Measurements from ENCODE around the gene PIK3IP1. TPM values are rescaled to one million over a fixed set of nuclear protein-coding genes. Genes with fewer than 3 reads are reported as not detected.

The PIK3IP1 gene, protein sequence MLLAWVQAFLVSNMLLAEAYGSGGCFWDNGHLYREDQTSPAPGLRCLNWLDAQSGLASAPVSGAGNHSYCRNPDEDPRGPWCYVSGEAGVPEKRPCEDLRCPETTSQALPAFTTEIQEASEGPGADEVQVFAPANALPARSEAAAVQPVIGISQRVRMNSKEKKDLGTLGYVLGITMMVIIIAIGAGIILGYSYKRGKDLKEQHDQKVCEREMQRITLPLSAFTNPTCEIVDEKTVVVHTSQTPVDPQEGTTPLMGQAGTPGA
- total RNA-seq: 11.1 and 12.3 TPM in 2 replicates

DNA sequence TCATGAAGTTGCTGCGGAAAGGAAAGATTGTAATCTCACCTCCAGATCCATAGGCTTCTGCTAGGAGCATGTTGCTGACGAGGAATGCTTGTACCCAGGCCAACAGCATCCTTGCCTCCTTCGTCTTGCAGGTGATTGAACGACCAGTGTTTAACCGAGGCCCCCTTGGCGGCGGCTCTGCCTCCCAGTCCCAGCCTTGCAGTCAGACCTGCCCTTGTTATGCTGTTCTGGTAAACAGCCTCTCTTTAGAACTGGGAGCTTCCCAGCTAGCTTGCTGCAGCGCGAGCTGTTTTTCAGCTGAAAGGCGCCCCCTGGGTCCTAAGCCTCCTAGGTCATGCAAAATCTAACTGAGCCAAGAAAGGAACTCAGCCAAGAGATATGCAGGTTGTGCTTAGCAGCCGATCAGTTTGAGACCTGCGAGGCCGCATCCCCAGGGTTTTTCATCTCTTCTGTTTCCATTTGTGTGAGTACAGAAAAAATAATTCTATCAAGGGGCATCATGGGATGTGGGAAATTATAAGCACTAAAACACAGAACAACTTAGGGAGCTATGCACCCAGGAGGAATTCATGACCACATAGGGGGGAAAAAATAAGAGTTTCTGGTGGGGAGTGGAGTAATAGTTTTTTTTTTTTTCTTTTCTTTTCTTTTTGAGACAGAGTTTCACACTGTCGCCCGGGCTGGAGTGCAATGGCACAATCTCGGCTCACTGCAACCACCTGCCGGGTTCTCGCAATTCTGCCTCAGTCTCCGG, at the start of gene PIK3IP1:
Gene PIK3IP1, minus strand, starts transcription at position 253 of the 754 bp plus-strand sequence. Its CDS starts 144 bp downstream, at position 109.
- H3K27ac Mint-ChIP-seq: peak within 1 kb of the TSS; percentile 91
- peaks cover 21% of the 10 kb centered on the region for H3K36me3 Mint-ChIP-seq (ENCODE audit: low read depth)
- H3K9me3 Mint-ChIP-seq: no peaks in the 10 kb centered on the region
- intact Hi-C loops (cut with micrococcal nuclease): loop anchor here (1.0 to 5.0 kb wide), 11 partner anchors 21 to 700 kb away; partner anchors contain the start of genes DRG1, LIMK2, PES1 and RNF185
- no peaks in the 10 kb centered on the region for H3K27me3 Mint-ChIP-seq (ENCODE audit: insufficient read depth)
- peak; percentile 79 for DNase-seq (ENCODE audit: low spot score)
- H3K4me3 Mint-ChIP-seq: peak within 1 kb of the TSS; percentile 89
- H3K4me1 Mint-ChIP-seq (ENCODE audit: low read depth): peaks cover 74% of the 10 kb centered on the region

DNA sequence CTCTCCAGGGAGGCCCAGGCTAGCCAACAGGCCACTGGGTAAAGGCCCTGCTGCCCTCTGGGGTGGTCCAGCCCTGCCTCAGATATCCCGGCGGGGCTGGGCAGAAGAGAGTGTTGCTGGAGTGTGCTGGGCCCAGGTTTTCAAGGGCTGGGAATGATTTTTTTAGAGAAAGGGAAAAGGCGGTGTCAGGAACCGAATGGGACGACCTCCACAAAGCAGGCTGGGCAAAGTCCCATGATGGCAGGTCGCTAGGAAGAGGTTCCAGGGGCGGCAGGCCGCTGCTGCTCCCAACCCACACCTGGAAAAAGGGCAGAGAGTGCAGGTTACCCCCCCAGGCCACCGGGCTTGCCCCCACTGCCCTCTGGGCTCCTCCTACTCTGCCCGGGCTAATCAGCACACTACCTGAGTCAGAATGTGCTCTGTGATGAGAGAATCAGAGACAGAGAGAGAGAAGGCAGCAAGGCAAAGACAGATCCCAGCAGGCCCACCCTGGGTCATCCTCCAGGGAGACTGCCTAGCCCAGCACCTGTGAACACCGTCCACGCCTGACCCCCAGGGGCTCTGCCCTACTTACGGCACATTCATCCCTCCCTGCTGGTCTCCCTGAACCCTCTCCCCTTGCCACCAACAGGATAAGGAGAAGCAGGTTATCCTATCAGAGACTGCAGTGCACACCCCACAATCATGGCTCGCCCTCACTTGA, 49.2 kb upstream of the PIK3IP1 start:
- peaks cover 70% of the 10 kb centered on the region for H3K4me1 Mint-ChIP-seq (ENCODE audit: low read depth)
- no peak overlapping the region for H3K27ac Mint-ChIP-seq
- H3K27me3 Mint-ChIP-seq (ENCODE audit: insufficient read depth): no peaks in the 10 kb centered on the region
- peaks cover 54% of the 10 kb centered on the region for H3K36me3 Mint-ChIP-seq (ENCODE audit: low read depth)
- intact Hi-C loops (cut with micrococcal nuclease): no loop called here
- H3K9me3 Mint-ChIP-seq: no peaks in the 10 kb centered on the region
- DNase-seq (ENCODE audit: low spot score): no peak
- H3K4me3 Mint-ChIP-seq: peak overlapping the region; percentile 80

DNA sequence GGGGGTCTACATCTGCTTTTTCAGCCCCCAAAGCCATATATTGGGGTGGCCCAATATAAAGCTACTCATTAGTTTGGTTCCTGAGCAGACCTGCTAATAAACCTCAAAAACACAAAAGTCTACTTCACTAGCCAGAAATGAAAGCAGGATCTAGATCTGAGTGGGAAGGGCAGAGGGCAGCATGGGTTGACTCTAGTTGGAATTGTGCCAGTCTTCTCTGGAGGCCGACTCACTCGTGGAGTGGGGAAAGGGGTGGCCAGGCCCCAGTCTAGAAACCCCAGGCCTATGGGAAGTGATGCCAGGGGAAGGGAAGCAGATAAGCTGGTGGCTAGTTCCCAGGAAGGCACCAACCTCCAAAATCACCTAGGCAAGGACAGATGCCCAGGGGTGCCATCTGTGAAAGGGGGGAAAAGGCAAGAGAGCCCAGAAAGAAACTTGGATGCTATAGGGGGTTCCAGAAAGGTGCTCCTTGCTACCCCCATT, 48.5 kb upstream of the PIK3IP1 start:
- Mint-ChIP-seq H3K36me3 (ENCODE audit: low read depth) (peaks cover 54% of the 10 kb centered on the region), H3K4me1 (ENCODE audit: low read depth) (peaks cover 70% of the 10 kb centered on the region), H3K4me3 (no peak overlapping the region), H3K27ac (no peak overlapping the region), H3K27me3 (ENCODE audit: insufficient read depth) (no peaks in the 10 kb centered on the region), H3K9me3 (no peaks in the 10 kb centered on the region)
- no peak for DNase-seq (ENCODE audit: low spot score)
- intact Hi-C loops (cut with micrococcal nuclease): no loop called here

DNA sequence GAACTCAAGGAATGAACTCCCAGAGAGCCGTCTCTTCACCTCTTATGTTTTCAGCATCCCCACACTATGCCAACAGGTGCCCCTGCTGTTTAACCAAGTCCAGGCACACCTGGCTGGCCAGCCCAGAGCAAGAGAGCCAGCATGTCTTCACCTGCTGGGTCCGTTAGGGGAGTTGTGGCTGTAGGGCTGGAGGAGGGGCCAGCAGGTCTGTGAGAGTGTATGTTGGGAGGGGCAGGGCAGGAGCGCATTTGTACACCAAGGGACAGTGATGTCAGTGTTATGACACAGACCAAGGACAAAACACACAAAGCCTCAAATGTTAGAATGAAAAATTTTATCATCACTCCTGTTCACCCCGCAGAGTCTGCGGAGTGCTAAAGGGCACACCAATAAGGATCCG, 48.1 kb upstream of the PIK3IP1 start:
- H3K4me3 Mint-ChIP-seq: no peak overlapping the region
- peaks cover 54% of the 10 kb centered on the region for H3K36me3 Mint-ChIP-seq (ENCODE audit: low read depth)
- H3K27me3 Mint-ChIP-seq (ENCODE audit: insufficient read depth): no peaks in the 10 kb centered on the region
- H3K9me3 Mint-ChIP-seq: no peaks in the 10 kb centered on the region
- intact Hi-C loops (cut with micrococcal nuclease): no loop called here
- DNase-seq (ENCODE audit: low spot score): no peak
- peak overlapping the region; percentile 55 for H3K27ac Mint-ChIP-seq
- H3K4me1 Mint-ChIP-seq (ENCODE audit: low read depth): peaks cover 70% of the 10 kb centered on the region

DNA sequence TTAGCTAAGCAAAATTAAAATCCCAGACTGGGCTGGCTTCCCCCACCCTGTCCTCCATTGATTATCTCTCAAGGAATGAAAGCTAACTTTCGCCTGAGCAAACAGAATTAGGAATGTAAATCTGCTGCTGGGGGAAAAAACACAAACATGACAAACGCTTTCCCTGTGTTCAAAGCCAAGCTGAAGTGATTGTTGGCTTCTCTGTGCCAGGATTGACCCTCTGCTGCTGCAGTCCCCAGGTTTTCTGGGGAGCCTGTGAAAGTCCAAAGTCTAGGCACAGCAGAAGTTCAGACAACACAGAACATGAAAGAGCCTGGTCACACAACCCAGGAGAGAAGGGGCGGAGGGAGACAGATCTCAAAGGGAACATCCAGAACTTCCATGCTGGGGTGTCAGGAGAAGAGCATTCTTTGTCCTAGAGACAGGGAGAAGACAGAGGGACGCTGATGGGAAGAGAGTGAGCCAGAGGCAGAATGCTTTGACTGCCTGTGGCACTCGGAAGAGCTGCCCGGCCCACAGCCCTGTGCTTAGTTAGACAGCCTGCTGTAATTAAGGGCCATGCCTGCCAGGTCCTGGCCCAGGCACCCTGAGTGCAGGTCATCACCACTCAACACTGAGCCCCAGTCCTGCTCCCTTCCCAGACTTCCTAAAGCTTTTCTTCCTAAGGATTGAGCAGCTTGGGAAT, 47.0 kb upstream of the PIK3IP1 start:
- H3K4me1 Mint-ChIP-seq (ENCODE audit: low read depth): peaks cover 62% of the 10 kb centered on the region
- no peak for DNase-seq (ENCODE audit: low spot score)
- intact Hi-C loops (cut with micrococcal nuclease): no loop called here
- no peak overlapping the region for H3K4me3 Mint-ChIP-seq
- no peaks in the 10 kb centered on the region for H3K27me3 Mint-ChIP-seq (ENCODE audit: insufficient read depth)
- peaks cover 54% of the 10 kb centered on the region for H3K36me3 Mint-ChIP-seq (ENCODE audit: low read depth)
- no peaks in the 10 kb centered on the region for H3K9me3 Mint-ChIP-seq
- no peak overlapping the region for H3K27ac Mint-ChIP-seq

DNA sequence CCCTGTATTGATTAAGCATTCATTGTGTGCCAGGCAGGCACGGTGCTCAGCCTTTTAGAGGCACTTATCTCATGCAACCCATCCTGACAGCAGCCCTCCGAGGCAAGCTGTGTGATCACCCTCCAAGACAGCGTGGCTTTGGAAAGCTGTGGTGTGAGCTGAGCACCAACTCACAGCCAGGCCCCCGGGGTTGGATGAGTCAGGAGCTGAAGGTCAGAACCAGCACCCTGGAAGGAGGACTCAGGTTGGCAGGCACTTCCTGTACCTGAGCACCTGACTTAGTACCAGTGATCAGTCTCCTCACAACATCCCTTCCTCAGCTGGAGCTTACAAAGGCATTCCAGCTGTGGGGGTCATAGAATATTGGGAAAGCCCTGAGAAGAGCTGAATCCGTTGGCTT, 44.9 kb upstream of the PIK3IP1 start:
- H3K4me3 Mint-ChIP-seq: no peak overlapping the region

DNA sequence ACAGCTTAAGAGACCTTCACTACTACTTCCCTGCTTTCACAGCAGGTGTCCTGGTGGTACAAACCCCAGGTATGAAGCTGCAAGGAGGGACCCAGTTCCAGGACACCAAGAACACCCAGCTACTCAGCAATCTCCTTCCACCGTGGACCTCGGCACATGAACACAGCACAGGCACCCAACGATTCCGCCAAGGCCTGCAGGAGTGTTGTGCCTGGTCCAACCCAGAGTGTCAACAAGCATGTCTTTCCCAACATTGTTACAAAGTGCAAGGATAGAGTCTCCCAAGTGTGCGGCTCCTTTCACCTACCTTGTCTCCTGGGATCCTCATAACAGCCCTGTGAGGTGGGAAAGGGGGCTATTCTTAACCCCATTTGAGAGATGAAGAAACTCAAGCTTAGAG, 42.0 kb upstream of the PIK3IP1 start:
- Mint-ChIP-seq H3K27ac (no peak overlapping the region), H3K36me3 (ENCODE audit: low read depth) (peaks cover 43% of the 10 kb centered on the region), H3K9me3 (no peaks in the 10 kb centered on the region), H3K27me3 (ENCODE audit: insufficient read depth) (no peaks in the 10 kb centered on the region), H3K4me3 (no peak overlapping the region), H3K4me1 (ENCODE audit: low read depth) (peaks cover 34% of the 10 kb centered on the region)
- intact Hi-C loops (cut with micrococcal nuclease): no loop called here
- no peak for DNase-seq (ENCODE audit: low spot score)

More for the DNA sequence above, 44.9 kb upstream of the PIK3IP1 start:
- no peak for DNase-seq (ENCODE audit: low spot score)
- intact Hi-C loops (cut with micrococcal nuclease): no loop called here
- Mint-ChIP-seq H3K27ac (peak overlapping the region; percentile 37), H3K4me1 (ENCODE audit: low read depth) (peaks cover 40% of the 10 kb centered on the region), H3K9me3 (no peaks in the 10 kb centered on the region), H3K36me3 (ENCODE audit: low read depth) (peaks cover 49% of the 10 kb centered on the region), H3K27me3 (ENCODE audit: insufficient read depth) (no peaks in the 10 kb centered on the region)

DNA sequence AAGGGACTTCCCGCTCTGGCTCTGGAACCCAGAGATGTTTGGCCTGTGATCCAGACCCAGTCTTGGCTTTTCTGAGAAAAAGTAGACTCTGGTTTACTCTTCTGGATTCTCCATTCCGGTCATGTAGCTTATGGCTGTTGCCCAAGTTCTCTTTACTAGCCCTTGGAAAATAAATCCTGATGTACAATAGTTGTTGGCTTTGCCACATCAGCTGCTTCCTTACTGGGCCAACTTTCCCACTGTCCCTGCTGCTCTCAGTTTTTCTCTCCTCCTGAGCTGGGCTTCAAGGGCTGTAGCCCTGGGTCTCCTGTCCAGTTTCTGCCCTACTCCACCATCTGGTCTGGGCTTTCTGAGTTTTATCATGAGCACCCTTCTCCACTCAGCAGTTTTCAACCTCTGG, 41.4 kb upstream of the PIK3IP1 start:
- H3K27me3 Mint-ChIP-seq (ENCODE audit: insufficient read depth): no peaks in the 10 kb centered on the region
- H3K27ac Mint-ChIP-seq: no peak overlapping the region
- H3K36me3 Mint-ChIP-seq (ENCODE audit: low read depth): peaks cover 41% of the 10 kb centered on the region

DNA sequence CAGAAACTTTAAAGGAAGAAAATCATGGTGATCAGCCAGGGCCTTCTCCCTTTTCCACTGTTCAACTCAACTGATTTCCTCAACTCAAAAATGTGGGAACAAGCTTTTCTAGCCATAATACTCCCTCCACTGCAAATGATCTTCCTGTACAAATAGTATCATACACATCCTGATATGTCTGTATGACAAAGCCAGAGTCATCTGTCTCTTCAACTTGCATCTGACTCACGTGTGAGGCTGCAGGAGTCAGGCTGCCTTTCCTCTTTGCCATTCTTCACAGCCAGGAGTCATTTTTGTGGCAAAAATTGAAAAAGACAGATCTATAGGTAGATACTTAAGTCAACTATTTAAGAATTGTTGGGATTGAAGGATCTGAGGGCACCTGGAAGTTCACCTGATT, 40.6 kb upstream of the PIK3IP1 start:
- peaks cover 37% of the 10 kb centered on the region for H3K36me3 Mint-ChIP-seq (ENCODE audit: low read depth)
- no peaks in the 10 kb centered on the region for H3K27me3 Mint-ChIP-seq (ENCODE audit: insufficient read depth)
- intact Hi-C loops (cut with micrococcal nuclease): no loop called here

More for the DNA sequence above, 41.4 kb upstream of the PIK3IP1 start:
- H3K4me3 Mint-ChIP-seq: no peak overlapping the region
- H3K9me3 Mint-ChIP-seq: no peaks in the 10 kb centered on the region
- no peak for DNase-seq (ENCODE audit: low spot score)
- intact Hi-C loops (cut with micrococcal nuclease): no loop called here
- peaks cover 36% of the 10 kb centered on the region for H3K4me1 Mint-ChIP-seq (ENCODE audit: low read depth)

DNA sequence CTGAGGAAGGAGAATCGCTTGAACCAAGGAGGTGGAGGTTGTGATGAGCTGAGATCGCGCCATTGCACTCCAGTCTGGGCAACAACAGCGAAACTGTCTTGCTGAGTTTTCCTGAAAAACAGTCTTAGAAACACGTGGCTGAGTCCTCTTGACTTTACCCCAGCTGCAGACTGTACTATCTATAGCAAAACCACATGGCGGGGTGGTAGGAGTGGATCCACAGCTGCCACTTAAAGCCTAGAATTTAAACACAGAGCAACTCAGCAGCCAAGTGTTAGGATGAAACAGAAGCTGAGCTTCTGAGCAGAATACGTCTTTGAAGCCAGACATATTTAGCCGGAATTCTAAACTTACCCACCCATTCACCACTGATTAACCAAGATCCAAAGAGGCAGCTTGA, 39.7 kb upstream of the PIK3IP1 start:
- Mint-ChIP-seq H3K9me3 (no peaks in the 10 kb centered on the region), H3K36me3 (ENCODE audit: low read depth) (peaks cover 41% of the 10 kb centered on the region), H3K4me1 (ENCODE audit: low read depth) (peaks cover 24% of the 10 kb centered on the region), H3K27ac (no peak overlapping the region), H3K27me3 (ENCODE audit: insufficient read depth) (no peaks in the 10 kb centered on the region), H3K4me3 (no peak overlapping the region)
- no peak for DNase-seq (ENCODE audit: low spot score)
- intact Hi-C loops (cut with micrococcal nuclease): no loop called here

More for the DNA sequence above, 40.6 kb upstream of the PIK3IP1 start:
- Mint-ChIP-seq H3K4me1 (ENCODE audit: low read depth) (peaks cover 33% of the 10 kb centered on the region), H3K27ac (no peak overlapping the region), H3K4me3 (no peak overlapping the region), H3K9me3 (no peaks in the 10 kb centered on the region)
- DNase-seq (ENCODE audit: low spot score): no peak

DNA sequence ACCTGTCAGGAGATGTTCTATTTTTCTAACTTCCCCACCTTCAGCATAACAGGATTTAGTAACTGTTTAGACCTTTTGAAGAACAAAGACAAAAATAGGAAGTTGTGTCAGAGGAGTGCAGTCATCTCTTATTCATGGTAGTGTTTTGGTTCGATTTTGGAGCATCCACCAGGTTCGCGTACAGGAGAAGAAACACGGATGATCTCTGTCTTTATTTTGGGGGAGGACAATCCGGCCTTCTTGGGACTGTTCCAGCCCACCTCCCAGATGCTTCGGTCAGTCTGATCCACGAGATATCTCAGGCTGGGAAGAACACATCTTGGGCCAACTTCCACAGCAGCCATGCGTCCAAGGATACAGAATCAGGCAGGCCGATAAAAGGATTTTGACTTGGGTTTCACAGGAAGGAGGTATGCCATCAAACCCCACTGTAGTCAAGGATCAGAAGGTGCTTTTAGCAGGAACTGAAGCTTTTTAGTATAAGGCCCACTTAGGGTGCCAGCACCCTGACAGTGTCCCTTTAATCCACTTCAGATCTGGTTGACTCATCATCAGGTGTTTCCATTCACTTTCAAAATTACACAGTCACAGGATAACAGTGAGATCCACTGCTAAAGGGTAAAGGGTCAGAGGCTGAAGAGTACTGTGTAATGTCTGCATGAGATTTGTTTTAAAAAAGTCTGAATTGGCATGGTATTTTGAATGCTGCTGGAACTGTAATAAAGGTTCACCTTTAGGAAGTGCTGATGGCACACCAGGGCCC, 37.3 kb upstream of the PIK3IP1 start:
- H3K27ac Mint-ChIP-seq: peak overlapping the region; percentile 40
- no peaks in the 10 kb centered on the region for H3K9me3 Mint-ChIP-seq
- intact Hi-C loops (cut with micrococcal nuclease): loop anchor here (1.0 kb wide), 1 partner anchor 39 kb away; no protein-coding TSS in a partner anchor
- H3K4me3 Mint-ChIP-seq: no peak overlapping the region
- DNase-seq (ENCODE audit: low spot score): no peak
- H3K27me3 Mint-ChIP-seq (ENCODE audit: insufficient read depth): no peaks in the 10 kb centered on the region
- peaks cover 58% of the 10 kb centered on the region for H3K36me3 Mint-ChIP-seq (ENCODE audit: low read depth)
- peaks cover 23% of the 10 kb centered on the region for H3K4me1 Mint-ChIP-seq (ENCODE audit: low read depth)

DNA sequence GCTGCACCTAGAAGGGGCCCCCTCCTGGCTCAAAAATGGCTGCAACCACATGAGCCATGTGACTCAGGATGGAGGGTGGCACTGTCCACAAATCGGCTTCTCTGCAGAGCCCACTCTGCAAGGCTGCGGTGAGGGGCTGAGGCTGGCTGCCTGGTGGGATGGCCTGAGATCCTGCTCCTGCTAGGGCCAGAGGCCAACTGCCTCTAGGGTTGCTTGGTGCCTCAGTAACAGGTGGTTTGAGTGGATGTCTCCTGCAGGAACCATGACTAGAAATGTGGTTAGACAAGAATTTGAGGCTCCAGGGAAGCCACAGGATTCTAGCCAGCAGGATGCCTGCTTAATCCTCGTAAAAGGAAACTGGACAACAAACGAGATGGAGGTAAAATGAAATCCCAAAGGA, 36.7 kb upstream of the PIK3IP1 start:
- H3K27me3 Mint-ChIP-seq (ENCODE audit: insufficient read depth): no peaks in the 10 kb centered on the region
- no peak for DNase-seq (ENCODE audit: low spot score)
- intact Hi-C loops (cut with micrococcal nuclease): loop anchor here (1.0 kb wide), 1 partner anchor 39 kb away; no protein-coding TSS in a partner anchor
- H3K4me1 Mint-ChIP-seq (ENCODE audit: low read depth): peaks cover 23% of the 10 kb centered on the region
- H3K9me3 Mint-ChIP-seq: no peaks in the 10 kb centered on the region
- peaks cover 52% of the 10 kb centered on the region for H3K36me3 Mint-ChIP-seq (ENCODE audit: low read depth)
- no peak overlapping the region for H3K4me3 Mint-ChIP-seq
- no peak overlapping the region for H3K27ac Mint-ChIP-seq

Data from activated T-helper 1 cell treated with anti-CD3 and anti-CD28 coated beads, Interleukin-12 subunit alpha, Interleukin-12 subunit beta, Interleukin-2, Interleukin-4 antibody, amounts not matched to agents 30 ng/mL and 10 ng/mL and 1 ng/mL, durations not matched to agents 14 hours and 24 hours and 36 hours (primary cell).